ENCODE measurements around the gene LOXL4.

The LOXL4 gene

GRCh38 chr10:98272245-98272644 is 4.3 kb upstream of the LOXL4 start:
- Histone ChIP-seq H3K79me2 (ENCODE audit: insufficient read depth, low read length) (no peaks in the 10 kb centered on the region), H3K4me2 (ENCODE audit: insufficient read depth, low read length) (no peak overlapping the region), H3K27me3 (ENCODE audit: insufficient read depth, low read length, poor library complexity) (peaks cover 13% of the 10 kb centered on the region), H3K9me3 (ENCODE audit: insufficient read depth, low read length, severe bottlenecking) (no peaks in the 10 kb centered on the region), H3K9ac (ENCODE audit: low read depth, low read length) (no peak overlapping the region), H3K4me3 (ENCODE audit: low read depth in 1 of 2, low read length in 2 of 2) (no peak overlapping the region), H4K20me1 (ENCODE audit: insufficient read depth, low read length) (peaks cover 13% of the 10 kb centered on the region), H3K36me3 (ENCODE audit: insufficient read depth, low read length) (no peaks in the 10 kb centered on the region), H3K4me1 (ENCODE audit: insufficient read depth, low read length) (peaks cover 9% of the 10 kb centered on the region), H2AFZ (ENCODE audit: low read depth, low read length) (no peak overlapping the region), H3K27ac (ENCODE audit: low read length) (no peak overlapping the region)
- ATAC-seq (ENCODE audit: insufficient read depth, low read depth) = no peak
- TF ChIP-seq CTCF (IDR thresholded peaks at IDR 0.05; ENCODE audit: borderline replicate concordance, extremely low read depth, low read length, poor library complexity, severe bottlenecking) (no peak), EZH2 (IDR thresholded peaks at IDR 0.05; ENCODE audit: borderline replicate concordance, low read depth, low read length, severe bottlenecking) (no peak)
- DNase-seq = no peak

GRCh38 chr10:98270786-98271185 is 2.8 kb upstream of the LOXL4 start:
- no peaks in the 10 kb centered on the region for H3K9me3 ChIP-seq (ENCODE audit: insufficient read depth, low read length, severe bottlenecking)
- DNase-seq = no peak
- no peaks in the 10 kb centered on the region for H3K79me2 ChIP-seq (ENCODE audit: insufficient read depth, low read length)
- H2AFZ ChIP-seq (ENCODE audit: low read depth, low read length) = no peak overlapping the region
- peaks cover 21% of the 10 kb centered on the region for H4K20me1 ChIP-seq (ENCODE audit: insufficient read depth, low read length)
- H3K4me2 ChIP-seq (ENCODE audit: insufficient read depth, low read length) = no peak overlapping the region
- no peaks in the 10 kb centered on the region for H3K36me3 ChIP-seq (ENCODE audit: insufficient read depth, low read length)
- H3K27ac ChIP-seq (ENCODE audit: low read length) = no peak overlapping the region
- no peak overlapping the region for H3K4me3 ChIP-seq (ENCODE audit: low read depth in 1 of 2, low read length in 2 of 2)
- TF ChIP-seq CTCF (IDR thresholded peaks at IDR 0.05; ENCODE audit: borderline replicate concordance, extremely low read depth, low read length, poor library complexity, severe bottlenecking) = no peak
- TF ChIP-seq EZH2 (IDR thresholded peaks at IDR 0.05; ENCODE audit: borderline replicate concordance, low read depth, low read length, severe bottlenecking) = no peak
- H3K9ac ChIP-seq (ENCODE audit: low read depth, low read length) = no peak overlapping the region
- H3K4me1 ChIP-seq (ENCODE audit: insufficient read depth, low read length) = peaks cover 9% of the 10 kb centered on the region
- H3K27me3 ChIP-seq (ENCODE audit: insufficient read depth, low read length, poor library complexity) = peaks cover 13% of the 10 kb centered on the region
- ATAC-seq (ENCODE audit: insufficient read depth, low read depth) = no peak

- Histone ChIP-seq H3K9ac (ENCODE audit: low read depth, low read length) (no peak overlapping the region), H4K20me1 (ENCODE audit: insufficient read depth, low read length) (peaks cover 22% of the 10 kb centered on the region), H3K27ac (ENCODE audit: low read length) (no peak overlapping the region), H2AFZ (ENCODE audit: low read depth, low read length) (no peak overlapping the region), H3K4me2 (ENCODE audit: insufficient read depth, low read length) (no peak overlapping the region), H3K4me1 (ENCODE audit: insufficient read depth, low read length) (peaks cover 9% of the 10 kb centered on the region), H3K36me3 (ENCODE audit: insufficient read depth, low read length) (no peaks in the 10 kb centered on the region), H3K4me3 (ENCODE audit: low read depth in 1 of 2, low read length in 2 of 2) (no peak overlapping the region), H3K79me2 (ENCODE audit: insufficient read depth, low read length) (no peaks in the 10 kb centered on the region), H3K9me3 (ENCODE audit: insufficient read depth, low read length, severe bottlenecking) (no peaks in the 10 kb centered on the region), H3K27me3 (ENCODE audit: insufficient read depth, low read length, poor library complexity) (peaks cover 13% of the 10 kb centered on the region)
- DNase-seq (no peak), ATAC-seq (ENCODE audit: insufficient read depth, low read depth) (no peak)
- TF ChIP-seq EZH2 (IDR thresholded peaks at IDR 0.05; ENCODE audit: borderline replicate concordance, low read depth, low read length, severe bottlenecking) (no peak), CTCF (IDR thresholded peaks at IDR 0.05; ENCODE audit: borderline replicate concordance, extremely low read depth, low read length, poor library complexity, severe bottlenecking) (no peak)
Observed at GRCh38 chr10:98270073-98270740, 2.2 kb upstream of the LOXL4 start.

All from DND-41 (cell line).